ACC112 (cell line): ENCODE data around the gene PHKB.

Experiments
- H2AFZ ChIP-seq: fragments of 200-600 bp; sonication (generic); one replicate; pipeline ENCODE4 v1.6.0; 2017; ENCODE audit warnings: antibody characterized with exemption, low read length; ENCODE audit not compliant: unreplicated experiment
- H3K27ac ChIP-seq: fragments of 200-600 bp; sonication (generic); 2 replicates; pipeline ENCODE4 v1.5.1; 2014; ENCODE audit warnings: low read depth, mild to moderate bottlenecking, antibody characterized with exemption, low read length, moderate library complexity
- H3K27me3 ChIP-seq: fragments of 200-600 bp; sonication (generic); 2 replicates; pipeline ENCODE4 v1.6.1; 2014; ENCODE audit warnings: mild to moderate bottlenecking, antibody characterized with exemption, low read length, moderate library complexity, mixed read lengths; ENCODE audit not compliant: insufficient read depth
- H3K36me3 ChIP-seq: fragments of 200-600 bp; sonication (generic); 2 replicates; pipeline ENCODE4 v1.6.1; 2016; ENCODE audit warnings: mild to moderate bottlenecking, antibody characterized with exemption, low read length, moderate library complexity, mixed read lengths; ENCODE audit not compliant: insufficient read depth
- H3K4me1 ChIP-seq: fragments of 200-600 bp; sonication (generic); one replicate; pipeline ENCODE4 v1.6.1; 2016; ENCODE audit warnings: low read length, mixed read lengths; ENCODE audit not compliant: insufficient read depth, unreplicated experiment, control insufficient read depth
- H3K4me3 ChIP-seq: fragments of 200-600 bp; sonication (generic); 2 replicates; pipeline ENCODE4 v1.5.1; 2014; ENCODE audit warnings: mild to moderate bottlenecking, low read depth, low read length
- H3K79me2 ChIP-seq: fragments of 200-600 bp; sonication (generic); one replicate; pipeline ENCODE4 v1.6.0; 2016; ENCODE audit warnings: low read length; ENCODE audit not compliant: control insufficient read depth, unreplicated experiment, insufficient read depth

PHKB gene

DNA sequence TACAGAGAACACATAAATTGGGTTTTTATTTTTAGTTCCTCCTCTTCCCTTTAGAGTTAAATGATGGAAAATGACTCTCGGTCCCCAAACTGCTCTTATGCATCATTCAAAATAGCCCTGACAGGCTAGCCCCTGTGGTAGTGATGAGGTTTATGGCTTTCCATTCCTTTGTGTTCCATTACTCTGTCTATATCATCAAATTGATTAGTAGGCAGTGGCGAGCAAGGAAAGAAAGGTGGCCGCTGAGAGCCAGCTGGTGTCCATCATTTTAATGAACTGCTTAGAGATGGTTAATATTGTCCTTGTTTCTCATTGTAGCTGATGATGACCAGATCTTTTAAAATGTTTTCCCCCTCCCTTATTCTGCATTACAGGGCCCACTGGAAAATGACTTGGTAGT, 179.5 kb downstream of the PHKB start:
- no peaks in the 10 kb centered on the region for H3K79me2 ChIP-seq
- H3K4me3 ChIP-seq = no peak overlapping the region
- peaks cover 16% of the 10 kb centered on the region for H3K4me1 ChIP-seq
- H3K27ac ChIP-seq = no peak overlapping the region
- no peaks in the 10 kb centered on the region for H3K27me3 ChIP-seq
- H2AFZ ChIP-seq = no peak overlapping the region
- H3K36me3 ChIP-seq = no peaks in the 10 kb centered on the region

DNA sequence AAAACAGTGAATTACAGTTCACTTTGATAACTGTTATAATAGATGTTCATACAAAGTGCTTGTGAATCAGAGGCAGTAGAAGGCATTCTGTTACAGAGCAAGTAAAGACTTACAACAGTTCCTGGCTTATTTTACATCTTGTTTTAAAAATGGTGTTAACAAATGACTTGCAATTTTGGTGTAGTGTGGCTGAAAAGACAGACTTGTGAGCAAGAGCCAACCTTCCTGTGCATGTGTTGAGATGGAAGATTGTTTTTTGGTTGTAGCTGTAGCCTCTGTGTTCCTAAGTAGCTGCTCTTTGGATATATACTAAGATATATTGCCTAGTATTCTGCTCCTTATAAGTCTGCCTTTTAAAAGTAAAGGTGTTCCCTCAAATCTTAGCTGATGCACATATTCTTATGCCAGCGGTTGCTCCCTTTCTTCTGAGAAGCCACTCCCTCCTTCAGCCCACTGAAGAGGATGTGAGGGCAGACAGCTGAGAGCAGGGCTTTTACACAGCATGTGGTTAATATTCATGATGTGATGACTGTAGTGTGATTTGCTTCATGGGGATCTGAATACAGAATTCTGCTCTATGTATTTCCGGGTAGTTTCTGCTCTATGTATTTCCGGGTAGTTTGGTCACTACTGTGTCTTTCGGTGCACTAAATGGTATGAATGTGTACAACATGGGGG, 182.3 kb downstream of the PHKB start:
- Histone ChIP-seq H3K27ac (peak overlapping the region; percentile 26; the same call in 1 of the 2 replicates), H3K4me3 (peak overlapping the region; percentile 18; the same call in 1 of the 2 replicates), H3K79me2 (no peaks in the 10 kb centered on the region)

DNA sequence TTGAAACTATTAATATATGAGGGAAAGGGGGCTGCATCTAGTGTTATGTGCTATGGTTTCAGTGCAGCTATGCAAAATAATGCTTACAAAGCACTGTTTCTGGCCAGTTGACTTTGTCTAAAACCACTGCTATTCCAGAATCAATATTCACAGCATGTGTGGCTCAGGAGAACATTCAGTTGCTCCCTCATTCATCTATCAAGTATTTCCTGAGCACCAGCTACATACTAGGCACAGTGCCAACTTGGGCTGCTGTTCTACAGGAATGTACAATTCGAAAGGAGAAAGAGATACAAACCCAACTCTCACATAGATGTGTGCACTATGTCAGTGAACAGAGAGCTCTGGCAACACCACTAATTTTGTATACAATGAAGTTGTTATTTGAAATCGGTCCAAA, 183.0 kb downstream of the PHKB start:
- Histone ChIP-seq H3K36me3 (no peaks in the 10 kb centered on the region), H2AFZ (no peak overlapping the region), H3K4me1 (peaks cover 16% of the 10 kb centered on the region), H3K4me3 (peak overlapping the region; percentile 18; the same call in 1 of the 2 replicates), H3K27ac (peak overlapping the region; percentile 55), H3K27me3 (no peaks in the 10 kb centered on the region), H3K79me2 (no peaks in the 10 kb centered on the region)

More for the DNA sequence above, 182.3 kb downstream of the PHKB start:
- H2AFZ ChIP-seq = no peak overlapping the region
- no peaks in the 10 kb centered on the region for H3K27me3 ChIP-seq
- peaks cover 16% of the 10 kb centered on the region for H3K4me1 ChIP-seq
- H3K36me3 ChIP-seq = no peaks in the 10 kb centered on the region

DNA sequence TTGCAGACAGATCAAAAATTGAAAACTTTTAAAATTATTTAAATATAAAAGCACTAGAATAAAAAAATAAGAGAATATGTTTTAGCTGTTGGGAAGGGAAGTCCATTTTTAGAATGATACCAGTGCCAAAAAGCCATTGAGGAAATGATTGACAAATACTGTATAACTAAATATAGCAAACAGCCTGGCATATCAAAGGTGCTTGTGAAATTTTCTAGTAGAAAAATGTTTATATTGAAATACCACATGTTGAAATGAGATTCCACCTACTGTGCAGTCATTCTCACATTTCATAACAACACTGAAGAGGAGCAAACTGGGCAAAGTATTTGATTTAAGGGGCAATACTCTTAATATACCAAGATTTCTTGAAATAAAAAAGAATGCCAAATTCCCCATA, 183.5 kb downstream of the PHKB start:
- peak overlapping the region; percentile 18; the same call in 1 of the 2 replicates for H3K4me3 ChIP-seq
- no peaks in the 10 kb centered on the region for H3K27me3 ChIP-seq
- H3K36me3 ChIP-seq = no peaks in the 10 kb centered on the region
- no peaks in the 10 kb centered on the region for H3K79me2 ChIP-seq
- peak overlapping the region; percentile 55 for H3K27ac ChIP-seq
- peaks cover 16% of the 10 kb centered on the region for H3K4me1 ChIP-seq
- no peak overlapping the region for H2AFZ ChIP-seq

DNA sequence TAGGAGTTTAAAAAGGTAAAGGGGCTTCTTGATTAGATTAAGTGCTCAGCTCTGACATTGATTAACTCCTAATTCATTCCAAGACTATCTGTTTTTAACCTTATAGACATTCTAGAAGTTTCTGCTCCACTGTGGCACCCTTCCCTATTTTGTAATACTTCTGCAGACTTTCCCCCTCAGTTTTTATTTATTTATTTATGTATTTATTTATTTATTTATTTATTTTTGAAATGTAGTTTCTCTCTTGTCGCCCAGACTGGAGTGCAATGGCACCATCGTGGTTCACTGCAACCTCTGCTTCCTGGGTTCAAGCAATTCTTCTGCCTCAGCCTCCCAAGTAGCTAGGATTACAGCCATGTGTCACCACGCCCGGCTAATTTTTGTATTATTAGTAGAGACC, 185.8 kb downstream of the PHKB start:
- no peak overlapping the region for H3K4me3 ChIP-seq
- no peaks in the 10 kb centered on the region for H3K36me3 ChIP-seq
- no peaks in the 10 kb centered on the region for H3K27me3 ChIP-seq
- no peaks in the 10 kb centered on the region for H3K79me2 ChIP-seq
- H3K4me1 ChIP-seq = peaks cover 16% of the 10 kb centered on the region
- H2AFZ ChIP-seq = no peak overlapping the region
- no peak overlapping the region for H3K27ac ChIP-seq

DNA sequence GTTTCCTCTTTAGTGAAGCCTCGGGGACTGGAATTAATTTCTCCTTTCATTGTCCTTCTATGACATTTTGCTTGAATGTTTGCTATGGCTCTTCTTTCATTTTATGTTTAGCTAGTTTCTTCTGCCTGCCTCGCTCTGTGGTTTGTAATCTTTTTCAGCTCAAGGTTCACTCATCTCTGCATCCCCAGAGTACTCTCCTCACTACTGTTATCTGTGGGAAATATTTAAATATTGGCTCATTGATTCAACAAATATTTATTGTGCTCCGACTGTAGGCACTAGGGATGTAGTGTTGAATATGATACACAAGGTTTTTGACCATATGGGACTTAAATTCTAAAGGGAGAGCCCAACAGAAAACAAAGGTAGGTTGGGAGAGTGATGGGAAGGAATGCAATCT, 195.9 kb downstream of the PHKB start:
- Histone ChIP-seq H3K79me2 (no peaks in the 10 kb centered on the region), H3K4me1 (no peaks in the 10 kb centered on the region), H2AFZ (no peak overlapping the region), H3K27me3 (no peaks in the 10 kb centered on the region), H3K36me3 (peaks cover 13% of the 10 kb centered on the region), H3K4me3 (no peak overlapping the region), H3K27ac (no peak overlapping the region)

DNA sequence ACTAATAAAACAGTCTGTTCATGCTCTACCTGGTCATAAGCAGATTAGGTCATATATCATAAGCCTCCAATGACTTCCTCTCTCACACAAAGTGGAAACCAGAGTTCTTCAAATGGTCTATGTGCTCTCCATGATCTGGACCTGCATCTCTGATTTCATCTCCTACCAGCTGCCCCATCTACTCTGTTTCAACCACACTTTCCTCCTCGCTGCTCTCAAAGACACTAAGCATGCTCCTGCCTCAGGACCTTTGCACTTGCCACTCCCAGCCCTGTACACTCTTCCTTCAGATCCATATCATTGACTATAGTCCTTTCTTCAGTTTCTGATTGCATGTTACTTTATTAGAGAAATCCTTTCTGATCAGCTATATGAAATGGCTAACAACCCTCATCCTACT, 196.8 kb downstream of the PHKB start:
- Histone ChIP-seq H3K79me2 (no peaks in the 10 kb centered on the region), H3K4me1 (no peaks in the 10 kb centered on the region), H3K36me3 (peaks cover 13% of the 10 kb centered on the region), H3K27ac (no peak overlapping the region), H2AFZ (no peak overlapping the region), H3K4me3 (no peak overlapping the region), H3K27me3 (no peaks in the 10 kb centered on the region)

DNA sequence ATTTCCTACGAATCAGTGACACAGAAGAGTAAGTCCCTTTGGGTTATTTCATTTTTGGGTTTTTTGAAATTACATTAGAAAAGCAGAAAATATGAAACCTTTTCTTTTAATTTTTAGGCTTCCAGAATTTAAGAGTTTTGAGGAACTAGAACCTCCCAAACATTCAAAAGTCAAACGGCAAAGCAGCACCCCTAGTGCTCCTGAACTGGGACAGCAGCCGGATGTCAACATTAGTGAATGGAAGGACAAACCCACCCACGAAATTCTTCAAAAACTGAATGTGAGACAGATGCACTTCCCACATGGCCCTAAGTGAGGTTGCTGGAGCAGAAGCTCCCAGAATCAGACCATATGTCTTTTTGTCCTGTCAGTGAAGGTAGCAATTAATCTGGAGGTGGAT, 199.4 kb downstream of the PHKB start:
- Histone ChIP-seq H3K79me2 (no peaks in the 10 kb centered on the region), H3K36me3 (peaks cover 7% of the 10 kb centered on the region), H3K4me1 (no peaks in the 10 kb centered on the region), H3K27ac (no peak overlapping the region), H2AFZ (no peak overlapping the region), H3K4me3 (no peak overlapping the region), H3K27me3 (no peaks in the 10 kb centered on the region)

DNA sequence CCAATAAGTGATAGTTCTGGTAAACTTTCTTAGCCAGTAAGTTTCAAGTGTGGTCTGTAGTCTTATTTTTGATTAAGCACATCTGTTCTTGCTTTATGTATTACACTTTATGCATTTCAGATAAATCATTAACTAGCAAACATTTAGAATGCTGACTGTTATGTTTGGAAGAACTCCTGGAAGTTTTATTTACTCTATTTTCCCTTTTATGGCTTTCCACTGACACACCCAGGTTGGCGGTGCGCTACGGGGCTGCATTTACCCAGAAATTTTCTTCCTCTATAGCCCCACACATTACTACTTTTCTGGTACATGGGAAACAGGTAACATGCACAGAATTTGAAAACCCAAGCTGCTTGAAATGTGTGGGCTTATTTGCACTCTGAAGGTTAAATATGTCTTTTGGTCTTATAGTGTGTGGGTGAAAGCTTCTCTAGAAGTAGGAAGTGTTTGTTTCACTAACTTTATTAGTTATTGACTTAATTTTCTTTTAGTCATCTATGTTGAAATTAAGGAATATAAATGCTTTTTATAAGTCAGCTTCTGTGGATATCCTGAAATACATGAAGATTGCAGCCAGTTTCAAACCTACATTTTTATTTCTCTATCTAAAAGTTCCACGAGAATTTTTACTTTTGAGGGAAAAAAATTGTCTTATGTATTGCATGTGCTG, 203.7 kb downstream of the PHKB start:
- no peak overlapping the region for H3K4me3 ChIP-seq
- peaks cover 3% of the 10 kb centered on the region; the same call in 1 of the 2 replicates for H3K36me3 ChIP-seq
- no peak overlapping the region for H3K27ac ChIP-seq

DNA sequence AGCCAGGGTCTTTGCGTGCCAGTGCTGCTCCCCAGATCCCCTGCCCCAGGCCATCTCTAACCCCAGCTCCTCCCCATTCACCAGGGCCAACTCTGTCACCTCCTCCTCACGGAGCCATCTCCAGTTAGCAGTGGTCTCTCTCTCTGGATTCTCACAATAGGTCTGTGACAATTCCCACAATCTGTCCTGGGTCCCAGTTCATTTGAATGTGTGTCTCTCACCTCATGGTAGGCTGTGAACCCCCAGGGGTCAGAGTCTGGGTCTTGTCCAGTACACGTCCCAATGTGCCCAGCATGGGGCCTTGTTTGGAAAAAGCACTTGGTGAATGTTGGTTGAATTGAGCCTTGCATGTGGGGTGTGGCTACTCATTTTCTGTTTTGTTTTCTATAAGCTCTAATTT, 205.3 kb downstream of the PHKB start:
- Histone ChIP-seq H3K4me3 (no peak overlapping the region), H3K4me1 (no peaks in the 10 kb centered on the region), H2AFZ (no peak overlapping the region), H3K27me3 (no peaks in the 10 kb centered on the region), H3K36me3 (no peaks in the 10 kb centered on the region; the same call in 1 of the 2 replicates), H3K79me2 (no peaks in the 10 kb centered on the region), H3K27ac (no peak overlapping the region)

More for the DNA sequence above, 203.7 kb downstream of the PHKB start:
- H3K27me3 ChIP-seq = no peaks in the 10 kb centered on the region
- no peaks in the 10 kb centered on the region for H3K4me1 ChIP-seq
- H2AFZ ChIP-seq = no peak overlapping the region
- no peaks in the 10 kb centered on the region for H3K79me2 ChIP-seq

DNA sequence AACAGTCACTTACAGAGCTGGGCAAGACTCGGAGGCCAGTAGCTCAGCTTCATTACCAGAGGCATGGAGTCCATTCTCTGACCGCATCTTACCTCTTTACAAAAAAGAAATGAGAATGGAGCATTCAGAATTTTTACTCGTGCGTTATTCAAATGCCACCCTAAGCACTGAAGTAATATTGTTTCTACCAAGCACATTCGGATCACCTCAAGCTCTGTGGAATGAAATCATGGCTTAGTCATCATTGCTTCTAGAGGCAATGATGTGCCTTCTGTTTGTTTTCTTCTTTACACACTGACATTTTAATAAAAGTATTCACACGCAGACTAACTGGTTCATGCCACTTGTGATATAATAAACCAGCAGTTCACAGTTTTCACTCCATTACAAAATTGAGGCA, 206.8 kb downstream of the PHKB start:
- Histone ChIP-seq H3K27me3 (no peaks in the 10 kb centered on the region), H3K4me1 (no peaks in the 10 kb centered on the region), H3K79me2 (no peaks in the 10 kb centered on the region), H2AFZ (no peak overlapping the region), H3K4me3 (no peak overlapping the region), H3K36me3 (no peaks in the 10 kb centered on the region), H3K27ac (no peak overlapping the region)
